ENCODE data around the gene EML6. TPM values are rescaled to one million over a fixed set of nuclear protein-coding genes. Genes with fewer than 3 reads are reported as not detected.
"Not testable (repeated sequence)": the region's sequence is repeated elsewhere in the genome, so short reads cannot be mapped to it uniquely, and the experiment has no call there.

EML6 gene
- total RNA-seq, 1 donor from 2014 or later: 0.39 TPM

GRCh38 chr2:54986264-54986663 lies 262.8 kb downstream of the EML6 start:
- Mint-ChIP-seq H3K36me3 (peaks cover 19% of the 10 kb centered on the region), H3K27ac (no peak overlapping the region), H3K27me3 (ENCODE audit: insufficient read depth, low read depth) (no peaks in the 10 kb centered on the region), H3K9me3 (no peaks in the 10 kb centered on the region), H3K4me1 (no peaks in the 10 kb centered on the region), H3K4me3 (no peak overlapping the region)
- Histone ChIP-seq H3F3A (ENCODE audit: low read depth) (peaks cover 3% of the 10 kb centered on the region), H3K4me1 (no peaks in the 10 kb centered on the region), H3K27ac (no peak overlapping the region), H3K4me2 (no peak overlapping the region), H3K79me2 (ENCODE audit: low read depth) (peaks cover 93% of the 10 kb centered on the region), H3K36me3 (peaks cover 5% of the 10 kb centered on the region), H4K20me1 (ENCODE audit: low read depth) (peaks cover 62% of the 10 kb centered on the region), H3K4me3 (no peak overlapping the region), H3K9ac (no peak overlapping the region), H3K27me3 (no peaks in the 10 kb centered on the region), H3K9me3 (ENCODE audit: low read depth) (no peaks in the 10 kb centered on the region), H2AFZ (replicated peaks) (no peak overlapping the region)
- no peak for DNase-seq (ENCODE audit: low spot score)
- TF ChIP-seq EZH2 (IDR thresholded peaks at IDR 0.05) (no peak), EZH2phosphoT487 (IDR thresholded peaks at IDR 0.05) (no peak), CTCF (IDR thresholded peaks at IDR 0.05) (no peak)

- Histone ChIP-seq H3K4me2 (no peak overlapping the region), H4K20me1 (ENCODE audit: low read depth) (peaks cover 60% of the 10 kb centered on the region), H3K36me3 (no peaks in the 10 kb centered on the region), H3K9me3 (ENCODE audit: low read depth) (no peaks in the 10 kb centered on the region), H3K27ac (no peak overlapping the region), H2AFZ (replicated peaks) (no peak overlapping the region), H3K27me3 (no peaks in the 10 kb centered on the region), H3K79me2 (ENCODE audit: low read depth) (peaks cover 100% of the 10 kb centered on the region), H3F3A (ENCODE audit: low read depth) (peaks cover 2% of the 10 kb centered on the region), H3K9ac (no peak overlapping the region), H3K4me1 (no peaks in the 10 kb centered on the region), H3K4me3 (no peak overlapping the region)
- Mint-ChIP-seq H3K9me3 (no peaks in the 10 kb centered on the region), H3K4me1 (no peaks in the 10 kb centered on the region), H3K4me3 (no peak overlapping the region), H3K27me3 (ENCODE audit: insufficient read depth, low read depth) (no peaks in the 10 kb centered on the region), H3K36me3 (peaks cover 23% of the 10 kb centered on the region), H3K27ac (no peak overlapping the region)
- TF ChIP-seq CTCF (IDR thresholded peaks at IDR 0.05) (no peak), EZH2phosphoT487 (IDR thresholded peaks at IDR 0.05) (no peak), EZH2 (IDR thresholded peaks at IDR 0.05) (no peak)
- no peak for DNase-seq (ENCODE audit: low spot score)
Measured at GRCh38 chr2:54988612-54989011, 265.1 kb downstream of the EML6 start.

- H3K4me1 ChIP-seq; H3K27ac Mint-ChIP-seq; H3K9me3 Mint-ChIP-seq; H3K4me3 ChIP-seq; H3K4me1 Mint-ChIP-seq; H3K36me3 ChIP-seq; H3K27ac ChIP-seq; H3K9me3 ChIP-seq (ENCODE audit: low read depth); H3K4me3 Mint-ChIP-seq; DNase-seq (ENCODE audit: low spot score); H2AFZ ChIP-seq (replicated peaks); H3K9ac ChIP-seq; H3F3A ChIP-seq (ENCODE audit: low read depth); H3K4me2 ChIP-seq; H3K27me3 Mint-ChIP-seq (ENCODE audit: insufficient read depth, low read depth); H3K27me3 ChIP-seq: not testable (repeated sequence)
- Histone ChIP-seq H4K20me1 (ENCODE audit: low read depth) (peaks cover 57% of the 10 kb centered on the region), H3K79me2 (ENCODE audit: low read depth) (peaks cover 100% of the 10 kb centered on the region)
- H3K36me3 Mint-ChIP-seq: peaks cover 25% of the 10 kb centered on the region
Measured at GRCh38 chr2:54990694-54991093, 267.2 kb downstream of the EML6 start.

GRCh38 chr2:54995553-54995952 lies 272.1 kb downstream of the EML6 start:
- TF ChIP-seq EZH2phosphoT487 (IDR thresholded peaks at IDR 0.05): no peak
- no peak for TF ChIP-seq CTCF (IDR thresholded peaks at IDR 0.05)
- no peak for TF ChIP-seq EZH2 (IDR thresholded peaks at IDR 0.05)
- no peaks in the 10 kb centered on the region for H3K36me3 ChIP-seq
- Mint-ChIP-seq H3K27me3 (ENCODE audit: insufficient read depth, low read depth) (no peaks in the 10 kb centered on the region), H3K4me1 (peaks cover 12% of the 10 kb centered on the region), H3K36me3 (peaks cover 22% of the 10 kb centered on the region), H3K4me3 (no peak overlapping the region), H3K27ac (no peak overlapping the region), H3K9me3 (peaks cover 3% of the 10 kb centered on the region)
- H4K20me1 ChIP-seq (ENCODE audit: low read depth): peaks cover 48% of the 10 kb centered on the region
- H3F3A ChIP-seq (ENCODE audit: low read depth): no peaks in the 10 kb centered on the region
- H3K4me3 ChIP-seq: no peak overlapping the region
- H3K4me1 ChIP-seq: peaks cover 5% of the 10 kb centered on the region
- H3K9ac ChIP-seq: no peak overlapping the region
- H3K9me3 ChIP-seq (ENCODE audit: low read depth): no peaks in the 10 kb centered on the region
- no peak overlapping the region for H2AFZ ChIP-seq (replicated peaks)
- DNase-seq (ENCODE audit: low spot score): no peak
- no peaks in the 10 kb centered on the region for H3K27me3 ChIP-seq
- H3K4me2 ChIP-seq: no peak overlapping the region
- H3K79me2 ChIP-seq (ENCODE audit: low read depth): peaks cover 100% of the 10 kb centered on the region
- H3K27ac ChIP-seq: no peak overlapping the region
